Mucosa of rectum (tissue), 2 donors: ENCODE data around the gene CCNA1.

Experiments used
- H3K27ac ChIP-seq, 2 donors: one replicate each; pipeline ENCODE4 v1.7.0; 2013; ENCODE audit warnings: inconsistent platforms in 2 of 2, low read depth in 2 of 2, low read length in 2 of 2
- H3K27me3 ChIP-seq, 2 donors: one replicate each; pipeline ENCODE4 v1.7.0; 2013; ENCODE audit warnings: low read length in 2 of 2; ENCODE audit not compliant: control insufficient read depth in 2 of 2, insufficient read depth in 2 of 2
- H3K36me3 ChIP-seq, 2 donors: one replicate each; pipeline ENCODE4 v1.7.0; 2013; ENCODE audit warnings: low read length in 2 of 2; ENCODE audit not compliant: control insufficient read depth in 2 of 2, insufficient read depth in 2 of 2
- H3K4me1 ChIP-seq, 2 donors: one replicate each; pipeline ENCODE4 v1.7.0; 2013; ENCODE audit warnings: low read length in 2 of 2, mild to moderate bottlenecking in 1 of 2; ENCODE audit not compliant: control insufficient read depth in 2 of 2, insufficient read depth in 2 of 2
- H3K4me3 ChIP-seq, 2 donors: one replicate each; pipeline ENCODE4 v1.7.0; 2013; ENCODE audit warnings: low read length in 2 of 2
- H3K9ac ChIP-seq, 2 donors: one replicate each; pipeline ENCODE4 v1.7.0; 2013; ENCODE audit warnings: low read length in 2 of 2, low read depth in 1 of 2, mild to moderate bottlenecking in 1 of 2
- H3K9me3 ChIP-seq, 2 donors: one replicate each; pipeline ENCODE4 v1.7.0; 2013; ENCODE audit warnings: low read length in 2 of 2; ENCODE audit not compliant: control insufficient read depth in 2 of 2
- donor health status: healthy.
- donor health status: Normal muscosa, but diverticular disease.

The CCNA1 gene

GRCh38 chr13:36432106-36432544 lies at the start of gene CCNA1:
TSS of gene CCNA1 (plus strand) at chr13:36432495. CDS start at chr13:36433057, 562 bp downstream.
- Histone ChIP-seq H3K9me3 (no peaks in the 10 kb centered on the region), H3K36me3 (no peaks in the 10 kb centered on the region), H3K27me3 (peaks cover 0 to 4% of the 10 kb centered on the region in 2 donors), H3K4me3 (peak within 1 kb of the TSS; percentile 11 to 31), H3K9ac (no peak within 1 kb of the TSS), H3K27ac (no peak within 1 kb of the TSS), H3K4me1 (no peaks in the 10 kb centered on the region)

GRCh38 chr13:36385489-36385888 lies 46.8 kb upstream of the CCNA1 start:
- Histone ChIP-seq H3K36me3 (no peaks in the 10 kb centered on the region), H3K27ac (no peak overlapping the region), H3K9ac (no peak overlapping the region), H3K4me3 (no peak overlapping the region), H3K9me3 (no peaks in the 10 kb centered on the region), H3K4me1 (no peaks in the 10 kb centered on the region), H3K27me3 (peaks cover 0 to 3% of the 10 kb centered on the region in 2 donors)

GRCh38 chr13:36395280-36395679 lies 37.0 kb upstream of the CCNA1 start:
- Histone ChIP-seq H3K4me1 (no peaks in the 10 kb centered on the region), H3K27ac (no peak overlapping the region), H3K9ac (no peak overlapping the region), H3K9me3 (no peaks in the 10 kb centered on the region), H3K36me3 (no peaks in the 10 kb centered on the region), H3K4me3 (no peak overlapping the region), H3K27me3 (no peaks in the 10 kb centered on the region)

- no peaks in the 10 kb centered on the region for H3K4me1 ChIP-seq
- H3K9ac ChIP-seq, result no peak overlapping the region
- H3K9me3 ChIP-seq, result no peaks in the 10 kb centered on the region
- no peak overlapping the region for H3K4me3 ChIP-seq
- no peaks in the 10 kb centered on the region for H3K27me3 ChIP-seq
- no peaks in the 10 kb centered on the region for H3K36me3 ChIP-seq
- H3K27ac ChIP-seq, result no peak overlapping the region
Measured at GRCh38 chr13:36405151-36405550, 27.1 kb upstream of the CCNA1 start.

- Histone ChIP-seq H3K27me3 (no peaks in the 10 kb centered on the region), H3K36me3 (no peaks in the 10 kb centered on the region), H3K9me3 (no peaks in the 10 kb centered on the region), H3K9ac (no peak overlapping the region), H3K4me1 (no peaks in the 10 kb centered on the region), H3K27ac (no peak overlapping the region), H3K4me3 (no peak overlapping the region)
Measured at GRCh38 chr13:36412736-36413135, 19.6 kb upstream of the CCNA1 start.

- H3K4me1 ChIP-seq, result no peaks in the 10 kb centered on the region
- H3K27ac ChIP-seq, result no peak overlapping the region
- H3K9me3 ChIP-seq, result no peaks in the 10 kb centered on the region
- no peak overlapping the region for H3K4me3 ChIP-seq
- H3K9ac ChIP-seq, result no peak overlapping the region
- no peaks in the 10 kb centered on the region for H3K36me3 ChIP-seq
- peaks cover 0 to 1% of the 10 kb centered on the region in 2 donors for H3K27me3 ChIP-seq
Measured at GRCh38 chr13:36413161-36413560, 19.1 kb upstream of the CCNA1 start.

GRCh38 chr13:36414461-36414860 lies 17.8 kb upstream of the CCNA1 start:
- H3K4me1 ChIP-seq, result no peaks in the 10 kb centered on the region
- H3K4me3 ChIP-seq, result no peak overlapping the region
- no peak overlapping the region for H3K27ac ChIP-seq
- no peaks in the 10 kb centered on the region for H3K9me3 ChIP-seq
- no peaks in the 10 kb centered on the region for H3K36me3 ChIP-seq
- no peak overlapping the region for H3K9ac ChIP-seq
- peaks cover 0 to 3% of the 10 kb centered on the region in 2 donors for H3K27me3 ChIP-seq

GRCh38 chr13:36417331-36417730 lies 15.0 kb upstream of the CCNA1 start:
- no peak overlapping the region for H3K4me3 ChIP-seq

GRCh38 chr13:36418022-36418805 lies 14.1 kb upstream of the CCNA1 start:
- Histone ChIP-seq H3K36me3 (no peaks in the 10 kb centered on the region), H3K4me1 (no peaks in the 10 kb centered on the region), H3K27me3 (peaks cover 0 to 3% of the 10 kb centered on the region in 2 donors), H3K9me3 (no peaks in the 10 kb centered on the region), H3K9ac (no peak overlapping the region), H3K4me3 (no peak overlapping the region), H3K27ac (no peak overlapping the region)

More at GRCh38 chr13:36417331-36417730, 15.0 kb upstream of the CCNA1 start:
- Histone ChIP-seq H3K9me3 (no peaks in the 10 kb centered on the region), H3K4me1 (no peaks in the 10 kb centered on the region), H3K9ac (no peak overlapping the region), H3K27ac (no peak overlapping the region), H3K27me3 (peaks cover 0 to 3% of the 10 kb centered on the region in 2 donors), H3K36me3 (no peaks in the 10 kb centered on the region)

GRCh38 chr13:36420437-36420891 lies 11.8 kb upstream of the CCNA1 start:
- peaks cover 0 to 3% of the 10 kb centered on the region in 2 donors for H3K27me3 ChIP-seq
- H3K9me3 ChIP-seq, result no peaks in the 10 kb centered on the region
- H3K4me3 ChIP-seq, result no peak overlapping the region
- no peaks in the 10 kb centered on the region for H3K36me3 ChIP-seq
- H3K4me1 ChIP-seq, result no peaks in the 10 kb centered on the region
- H3K9ac ChIP-seq, result no peak overlapping the region
- no peak overlapping the region for H3K27ac ChIP-seq
